Sigmoid colon (tissue), 3 donors: ENCODE data around the gene DPCD.

Experiments used
- CTCF ChIP-seq, 4 experiments: fragments of 450-650 bp in 3 of 4; fragments of 200-600 bp in 1 of 4; IDR thresholded peaks; one replicate each; pipeline ENCODE4 v1.5.1; 2016 to 2019; ENCODE audit warnings: antibody characterized with exemption in 4 of 4, mild to moderate bottlenecking in 3 of 4, moderate library complexity in 2 of 4
- POLR2A ChIP-seq, 2 donors: fragments of 450-650 bp; IDR thresholded peaks; one replicate each; pipeline ENCODE4 v1.6.1; 2016; ENCODE audit warnings: antibody characterized with exemption in 2 of 2, mild to moderate bottlenecking in 2 of 2, moderate library complexity in 2 of 2

GRCh38 chr10:101561068-101561915 is 26.8 kb upstream of the DPCD start:
- TF ChIP-seq POLR2A (IDR thresholded peaks at IDR 0.05) (no peak), CTCF (IDR thresholded peaks at IDR 0.05) (no peak)
